A549 (cell line): ENCODE measurements around the gene TEAD4.

Source experiments
- CHD2 ChIP-seq: fragments of 150-350 bp; IDR thresholded peaks from 2 replicates; pipeline ENCODE4 v1.6.1; 2014; ENCODE audit warnings: low read length; ENCODE audit not compliant: partially characterized antibody
- GATA3 ChIP-seq: IDR thresholded peaks from 2 replicates; pipeline ENCODE4 v1.6.1; 2012; ENCODE audit warnings: borderline replicate concordance
- HOXA7 ChIP-seq: fragments of 250-450 bp; sonication (Bioruptor Pico); IDR thresholded peaks from 2 replicates; pipeline ENCODE4 v1.5.0; 2020; ENCODE audit warnings: mild to moderate bottlenecking, moderate library complexity
- JUN ChIP-seq, 2 experiments: fragments of >200 bp; sonication (Bioruptor Twin); formaldehyde crosslinking; IDR thresholded peaks; 2 replicates in 1 of 2; 3 replicates in 1 of 2; pipeline ENCODE4 v1.6.1; 2016 to 2017
- MAFK ChIP-seq: fragments of 450-650 bp; IDR thresholded peaks from 2 replicates; pipeline ENCODE4 v1.6.1; 2014; ENCODE audit not compliant: partially characterized antibody
- MAZ ChIP-seq: fragments of 150-350 bp; IDR thresholded peaks from 2 replicates; pipeline ENCODE4 v1.6.1; 2014; ENCODE audit warnings: antibody characterized with exemption, low read depth, low read length, borderline replicate concordance
- POLR2A ChIP-seq: IDR thresholded peaks from 2 replicates; pipeline ENCODE4 v1.6.1; 2012; ENCODE audit warnings: mild to moderate bottlenecking, low read length
- POLR2AphosphoS2 ChIP-seq: conservative IDR thresholded peaks from 2 replicates; pipeline ENCODE4 v1.6.1; 2012; ENCODE audit warnings: low read length, improper control_type of control experiment, inconsistent platforms
- RCOR1 ChIP-seq: fragments of 150-350 bp; IDR thresholded peaks from 2 replicates; pipeline ENCODE4 v1.6.1; 2014; ENCODE audit warnings: antibody characterized with exemption, low read length, low read depth
- SREBF2 ChIP-seq: fragments of 450-650 bp; IDR thresholded peaks from 2 replicates; pipeline ENCODE4 v1.6.1; 2014; ENCODE audit warnings: mild to moderate bottlenecking, moderate library complexity
- TF ChIP-seq, protein P1 (sequence below): fragments of >200 bp; sonication (Bioruptor Twin); formaldehyde crosslinking; IDR thresholded peaks from 3 replicates; pipeline ENCODE4 v1.5.1; 2016
- TF ChIP-seq, protein P2 (sequence below): fragments of 450-650 bp; IDR thresholded peaks from 2 replicates; pipeline ENCODE4 v1.6.1; 2014; ENCODE audit warnings: antibody characterized with exemption
- TF ChIP-seq, protein P3 (sequence below): fragments of 250-450 bp; sonication (Bioruptor Pico); IDR thresholded peaks from 2 replicates; pipeline ENCODE4 v1.5.0; 2021; ENCODE audit warnings: mild to moderate bottlenecking, moderate library complexity, borderline replicate concordance
- TF ChIP-seq, protein P4 (sequence below): fragments of 200-600 bp; sonication (generic); IDR thresholded peaks from 2 replicates; pipeline ENCODE4 v1.6.1; 2016; ENCODE audit warnings: antibody characterized with exemption, mild to moderate bottlenecking, moderate library complexity

DNA sequence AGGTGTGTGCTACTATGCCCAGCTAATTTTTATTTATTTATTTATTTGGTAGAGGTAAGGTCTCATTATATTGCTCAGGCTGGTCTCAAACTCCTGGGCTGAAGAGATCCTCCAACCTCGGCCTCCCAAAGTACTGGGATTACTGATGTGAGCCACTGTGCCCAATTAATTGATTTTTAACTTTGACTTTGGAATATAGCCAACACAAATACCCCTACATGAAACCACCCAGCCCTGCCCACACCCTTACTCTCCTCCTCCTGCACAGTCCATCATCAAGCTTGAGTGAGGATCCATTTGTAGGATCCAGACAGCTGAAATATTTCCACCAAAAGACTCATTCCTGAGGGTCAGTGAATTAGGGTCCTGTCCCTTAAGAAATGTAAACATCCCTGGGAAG is 3.3 kb upstream of the TEAD4 start:
- TF ChIP-seq, protein P1, sequence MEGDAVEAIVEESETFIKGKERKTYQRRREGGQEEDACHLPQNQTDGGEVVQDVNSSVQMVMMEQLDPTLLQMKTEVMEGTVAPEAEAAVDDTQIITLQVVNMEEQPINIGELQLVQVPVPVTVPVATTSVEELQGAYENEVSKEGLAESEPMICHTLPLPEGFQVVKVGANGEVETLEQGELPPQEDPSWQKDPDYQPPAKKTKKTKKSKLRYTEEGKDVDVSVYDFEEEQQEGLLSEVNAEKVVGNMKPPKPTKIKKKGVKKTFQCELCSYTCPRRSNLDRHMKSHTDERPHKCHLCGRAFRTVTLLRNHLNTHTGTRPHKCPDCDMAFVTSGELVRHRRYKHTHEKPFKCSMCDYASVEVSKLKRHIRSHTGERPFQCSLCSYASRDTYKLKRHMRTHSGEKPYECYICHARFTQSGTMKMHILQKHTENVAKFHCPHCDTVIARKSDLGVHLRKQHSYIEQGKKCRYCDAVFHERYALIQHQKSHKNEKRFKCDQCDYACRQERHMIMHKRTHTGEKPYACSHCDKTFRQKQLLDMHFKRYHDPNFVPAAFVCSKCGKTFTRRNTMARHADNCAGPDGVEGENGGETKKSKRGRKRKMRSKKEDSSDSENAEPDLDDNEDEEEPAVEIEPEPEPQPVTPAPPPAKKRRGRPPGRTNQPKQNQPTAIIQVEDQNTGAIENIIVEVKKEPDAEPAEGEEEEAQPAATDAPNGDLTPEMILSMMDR: no peak
- no peak for TF ChIP-seq SREBF2
- TF ChIP-seq MAZ: no peak
- TF ChIP-seq POLR2AphosphoS2: no peak
- TF ChIP-seq, protein P2, sequence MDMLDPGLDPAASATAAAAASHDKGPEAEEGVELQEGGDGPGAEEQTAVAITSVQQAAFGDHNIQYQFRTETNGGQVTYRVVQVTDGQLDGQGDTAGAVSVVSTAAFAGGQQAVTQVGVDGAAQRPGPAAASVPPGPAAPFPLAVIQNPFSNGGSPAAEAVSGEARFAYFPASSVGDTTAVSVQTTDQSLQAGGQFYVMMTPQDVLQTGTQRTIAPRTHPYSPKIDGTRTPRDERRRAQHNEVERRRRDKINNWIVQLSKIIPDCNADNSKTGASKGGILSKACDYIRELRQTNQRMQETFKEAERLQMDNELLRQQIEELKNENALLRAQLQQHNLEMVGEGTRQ: no peak
- no peak for TF ChIP-seq HOXA7 (CRISPR knock-in tag)
- no peak for TF ChIP-seq POLR2A
- TF ChIP-seq, protein P3, sequence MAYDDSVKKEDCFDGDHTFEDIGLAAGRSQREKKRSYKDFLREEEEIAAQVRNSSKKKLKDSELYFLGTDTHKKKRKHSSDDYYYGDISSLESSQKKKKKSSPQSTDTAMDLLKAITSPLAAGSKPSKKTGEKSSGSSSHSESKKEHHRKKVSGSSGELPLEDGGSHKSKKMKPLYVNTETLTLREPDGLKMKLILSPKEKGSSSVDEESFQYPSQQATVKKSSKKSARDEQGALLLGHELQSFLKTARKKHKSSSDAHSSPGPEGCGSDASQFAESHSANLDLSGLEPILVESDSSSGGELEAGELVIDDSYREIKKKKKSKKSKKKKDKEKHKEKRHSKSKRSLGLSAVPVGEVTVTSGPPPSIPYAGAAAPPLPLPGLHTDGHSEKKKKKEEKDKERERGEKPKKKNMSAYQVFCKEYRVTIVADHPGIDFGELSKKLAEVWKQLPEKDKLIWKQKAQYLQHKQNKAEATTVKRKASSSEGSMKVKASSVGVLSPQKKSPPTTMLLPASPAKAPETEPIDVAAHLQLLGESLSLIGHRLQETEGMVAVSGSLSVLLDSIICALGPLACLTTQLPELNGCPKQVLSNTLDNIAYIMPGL: no peak
- TF ChIP-seq RCOR1: no peak
- TF ChIP-seq GATA3: no peak
- TF ChIP-seq, protein P4, sequence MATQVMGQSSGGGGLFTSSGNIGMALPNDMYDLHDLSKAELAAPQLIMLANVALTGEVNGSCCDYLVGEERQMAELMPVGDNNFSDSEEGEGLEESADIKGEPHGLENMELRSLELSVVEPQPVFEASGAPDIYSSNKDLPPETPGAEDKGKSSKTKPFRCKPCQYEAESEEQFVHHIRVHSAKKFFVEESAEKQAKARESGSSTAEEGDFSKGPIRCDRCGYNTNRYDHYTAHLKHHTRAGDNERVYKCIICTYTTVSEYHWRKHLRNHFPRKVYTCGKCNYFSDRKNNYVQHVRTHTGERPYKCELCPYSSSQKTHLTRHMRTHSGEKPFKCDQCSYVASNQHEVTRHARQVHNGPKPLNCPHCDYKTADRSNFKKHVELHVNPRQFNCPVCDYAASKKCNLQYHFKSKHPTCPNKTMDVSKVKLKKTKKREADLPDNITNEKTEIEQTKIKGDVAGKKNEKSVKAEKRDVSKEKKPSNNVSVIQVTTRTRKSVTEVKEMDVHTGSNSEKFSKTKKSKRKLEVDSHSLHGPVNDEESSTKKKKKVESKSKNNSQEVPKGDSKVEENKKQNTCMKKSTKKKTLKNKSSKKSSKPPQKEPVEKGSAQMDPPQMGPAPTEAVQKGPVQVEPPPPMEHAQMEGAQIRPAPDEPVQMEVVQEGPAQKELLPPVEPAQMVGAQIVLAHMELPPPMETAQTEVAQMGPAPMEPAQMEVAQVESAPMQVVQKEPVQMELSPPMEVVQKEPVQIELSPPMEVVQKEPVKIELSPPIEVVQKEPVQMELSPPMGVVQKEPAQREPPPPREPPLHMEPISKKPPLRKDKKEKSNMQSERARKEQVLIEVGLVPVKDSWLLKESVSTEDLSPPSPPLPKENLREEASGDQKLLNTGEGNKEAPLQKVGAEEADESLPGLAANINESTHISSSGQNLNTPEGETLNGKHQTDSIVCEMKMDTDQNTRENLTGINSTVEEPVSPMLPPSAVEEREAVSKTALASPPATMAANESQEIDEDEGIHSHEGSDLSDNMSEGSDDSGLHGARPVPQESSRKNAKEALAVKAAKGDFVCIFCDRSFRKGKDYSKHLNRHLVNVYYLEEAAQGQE: no peak
- TF ChIP-seq MAFK: no peak
- no peak for TF ChIP-seq JUN (IDR thresholded peaks at IDR 0.05)
- TF ChIP-seq CHD2: no peak
